GM12891 (cell line): Measurements from ENCODE around the gene RHEX.

ENCODE experiments used
- POLR2A ChIP-seq: IDR thresholded peaks from 2 replicates; pipeline ENCODE4 v1.6.1; 2011; ENCODE audit warnings: low read depth, low read length, control low read depth
- POLR2AphosphoS5 ChIP-seq: IDR thresholded peaks from 2 replicates; pipeline ENCODE4 v1.6.1; 2011; ENCODE audit warnings: low read depth, low read length, control low read depth
- SPI1 ChIP-seq: IDR thresholded peaks from 2 replicates; pipeline ENCODE4 v1.6.1; 2011; ENCODE audit warnings: low read depth, low read length, control low read depth
- TAF1 ChIP-seq: IDR thresholded peaks from 2 replicates; pipeline ENCODE4 v1.6.1; 2011; ENCODE audit warnings: low read depth, low read length, control low read depth

- TF ChIP-seq POLR2A (no peak), SPI1 (no peak), POLR2AphosphoS5 (no peak), TAF1 (no peak)
Measured at GRCh38 chr1:206021008-206021625, 31.9 kb upstream of the RHEX start.
